HepG2 (cell line): ENCODE results near the gene SUSD3. TPM values are rescaled to one million over a fixed set of nuclear protein-coding genes. Genes with fewer than 3 reads are reported as not detected.
A peak's percentile ranks its signal among the peaks of the same experiment; 100 is the strongest.

Source experiments
- CC2D1A ChIP-seq: sonication (generic); formaldehyde crosslinking; IDR thresholded peaks from 2 replicates; pipeline ENCODE4 v1.8.1; 2023; ENCODE audit warnings: mild to moderate bottlenecking, missing genetic modification reagents
- HDAC2 ChIP-seq: sonication (generic); formaldehyde crosslinking; IDR thresholded peaks from 2 replicates; pipeline ENCODE4 v1.4.0; 2020; ENCODE audit warnings: missing genetic modification reagents
- KDM4B ChIP-seq: sonication (generic); formaldehyde crosslinking; IDR thresholded peaks from 2 replicates; pipeline ENCODE4 v1.4.0; 2020; ENCODE audit warnings: missing genetic modification reagents
- KLF15 ChIP-seq: sonication (generic); formaldehyde crosslinking; IDR thresholded peaks from 2 replicates; pipeline ENCODE4 v1.8.1; 2023; ENCODE audit warnings: borderline replicate concordance, mild to moderate bottlenecking, inconsistent platforms, missing genetic modification reagents, mixed read lengths
- MEIS2 ChIP-seq: sonication (generic); formaldehyde crosslinking; IDR thresholded peaks from 2 replicates; pipeline ENCODE4 v1.9.0; 2021; ENCODE audit warnings: mild to moderate bottlenecking, missing genetic modification reagents
- REPIN1 ChIP-seq: sonication (generic); formaldehyde crosslinking; IDR thresholded peaks from 2 replicates; pipeline ENCODE4 v1.8.0; 2022; ENCODE audit warnings: missing genetic modification reagents, low read depth, mild to moderate bottlenecking, borderline replicate concordance
- SNAPC4 ChIP-seq: sonication (generic); formaldehyde crosslinking; IDR thresholded peaks from 2 replicates; pipeline ENCODE4 v1.4.0; 2020; ENCODE audit warnings: mild to moderate bottlenecking, missing genetic modification reagents
- SP5 ChIP-seq: IDR thresholded peaks from 2 replicates; pipeline ENCODE4 v1.6.1; 2016; ENCODE audit warnings: low read depth, borderline replicate concordance
- TAF1 ChIP-seq: sonication (generic); formaldehyde crosslinking; IDR thresholded peaks from 2 replicates; pipeline ENCODE4 v1.4.0; 2020; ENCODE audit warnings: missing genetic modification reagents
- ZBTB10 ChIP-seq: sonication (generic); formaldehyde crosslinking; IDR thresholded peaks from 2 replicates; pipeline ENCODE4 v1.4.0; 2020; ENCODE audit warnings: missing genetic modification reagents, borderline replicate concordance
- ZMYM3 ChIP-seq: sonication (generic); formaldehyde crosslinking; IDR thresholded peaks from 2 replicates; pipeline ENCODE4 v1.5.1; 2020; ENCODE audit warnings: mild to moderate bottlenecking, missing genetic modification reagents
- ZNF230 ChIP-seq: sonication (generic); formaldehyde crosslinking; IDR thresholded peaks from 2 replicates; pipeline ENCODE4 v1.4.0; 2020; ENCODE audit warnings: mild to moderate bottlenecking, missing genetic modification reagents
- ZNF574 ChIP-seq: sonication (generic); formaldehyde crosslinking; IDR thresholded peaks from 2 replicates; pipeline ENCODE4 v1.4.0; 2020; ENCODE audit warnings: missing genetic modification reagents
- ZNF674 ChIP-seq: sonication (generic); formaldehyde crosslinking; IDR thresholded peaks from 2 replicates; pipeline ENCODE4 v1.5.0; 2020; ENCODE audit warnings: low read depth, mild to moderate bottlenecking, missing genetic modification reagents
- ZNF770 ChIP-seq: sonication (generic); formaldehyde crosslinking; IDR thresholded peaks from 2 replicates; pipeline ENCODE4 v1.5.0; 2020; ENCODE audit warnings: mild to moderate bottlenecking, missing genetic modification reagents
- ZSCAN22 ChIP-seq: sonication (generic); formaldehyde crosslinking; IDR thresholded peaks from 2 replicates; pipeline ENCODE4 v1.4.0; 2020; ENCODE audit warnings: mild to moderate bottlenecking, missing genetic modification reagents
- ZSCAN30 ChIP-seq: sonication (generic); formaldehyde crosslinking; IDR thresholded peaks from 2 replicates; pipeline ENCODE4 v1.5.0; 2020; ENCODE audit warnings: mild to moderate bottlenecking, missing genetic modification reagents
- polyA plus RNA-seq, 8 experiments: library from polyadenylated mRNA; depleted of rRNA in 3 of 8; stranded (reverse) in 7 of 8; unstranded in 1 of 8; fragments of >200 nt; fragmentation: Illumina TruSeq in 4 of 8; extraction: Trizol in 4 of 8; gene quantifications; 2 replicates each; pipeline versions ENCODE4 v1.2.1 to v1.2.3, GENCODE V29; 2011 to 2016; ENCODE audit warnings: low read depth in 4 of 8, missing spikeins in 1 of 8, mixed read lengths in 1 of 8; ENCODE audit not compliant: insufficient read depth in 1 of 8
- total RNA-seq, 5 experiments: library from RNA; depleted of rRNA; stranded (reverse); fragments of >200 nt; fragmentation: Illumina TruSeq; extraction: Trizol; gene quantifications; 2 replicates each; pipeline ENCODE4 v1.2.3, GENCODE V29; 2016; ENCODE audit warnings: low read depth in 1 of 5

The SUSD3 gene
- total and polyA plus RNA-seq, 2 of the 13 experiments (the other 11 are each of a cell fraction or from before 2014, with no cell fraction given) = 7.0 to 9.1 TPM

- peak; percentile 96 for TF ChIP-seq ZNF770 (CRISPR knock-in tag)
- peak; percentile 68 for TF ChIP-seq ZNF574
- no peak for TF ChIP-seq ZSCAN22 (CRISPR knock-in tag)
- 0 out of 2 replicates have a peak, but pooled peaks have one; percentile 57 for TF ChIP-seq CC2D1A
- TF ChIP-seq ZSCAN30 (CRISPR knock-in tag) = 0 out of 2 replicates have a peak, but pooled peaks have one; percentile 54
- no peak for TF ChIP-seq ZNF674 (CRISPR knock-in tag)
- TF ChIP-seq KLF15 (CRISPR knock-in tag) = peak; percentile 20; the same call in 1 of the 2 replicates
- peak; percentile 40; the same call in 1 of the 2 replicates for TF ChIP-seq HDAC2 (CRISPR knock-in tag)
- no peak for TF ChIP-seq ZNF230 (CRISPR knock-in tag)
- TF ChIP-seq MEIS2 (CRISPR knock-in tag) = 0 out of 2 replicates have a peak, but pooled peaks have one; percentile 1
- TF ChIP-seq SP5 = 0 out of 2 replicates have a peak, but pooled peaks have one; percentile 32
- TF ChIP-seq REPIN1 (CRISPR knock-in tag) = peak; percentile 57; the same call in 1 of the 2 replicates
- 0 out of 2 replicates have a peak, but pooled peaks have one; percentile 26 for TF ChIP-seq ZMYM3
- no peak for TF ChIP-seq SNAPC4 (CRISPR knock-in tag)
- TF ChIP-seq TAF1 (CRISPR knock-in tag) = peak; percentile 34
- TF ChIP-seq KDM4B (CRISPR knock-in tag) = no peak
- TF ChIP-seq ZBTB10 (CRISPR knock-in tag) = peak; percentile 33; the same call in 1 of the 2 replicates
Observed at GRCh38 chr9:93133681-93134014, 75.1 kb downstream of the SUSD3 start (continued).
